Breast epithelium (tissue), 3 donors: ENCODE results near the gene FER.

Experiments
- POLR2A ChIP-seq: fragments of 450-650 bp; IDR thresholded peaks from one replicate; pipeline ENCODE4 v1.6.1; 2016; ENCODE audit warnings: antibody characterized with exemption, mild to moderate bottlenecking, moderate library complexity
- POLR2AphosphoS5 ChIP-seq, 3 donors: sonication (generic); formaldehyde crosslinking; IDR thresholded peaks; one replicate each; pipeline ENCODE4 v1.6.1; 2017; ENCODE audit warnings: antibody characterized with exemption in 3 of 3
- TF ChIP-seq, protein P1 (sequence below), 3 donors: fragments of 450-650 bp; IDR thresholded peaks; one replicate each; pipeline ENCODE4 v1.5.1; 2016 to 2017; ENCODE audit warnings: antibody characterized with exemption in 3 of 3, mild to moderate bottlenecking in 3 of 3, moderate library complexity in 3 of 3

DNA sequence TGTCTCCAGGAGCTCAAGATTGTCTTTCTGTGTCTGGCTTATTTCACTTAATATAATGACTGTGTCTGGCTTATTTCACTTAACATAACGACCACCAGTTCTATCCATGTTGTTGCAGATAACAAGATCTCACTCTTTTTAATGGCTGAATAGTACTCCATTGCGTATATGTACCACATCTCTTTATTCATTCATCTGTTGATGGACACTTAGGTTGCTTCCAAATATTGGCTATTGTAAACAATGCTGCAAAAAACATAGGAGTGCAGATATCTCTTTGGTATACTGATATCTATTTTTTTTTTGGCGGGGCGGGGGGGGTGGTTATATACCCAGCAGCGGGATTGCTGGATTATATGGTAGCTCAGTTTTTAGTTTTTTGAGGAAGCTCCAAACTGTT lies 45.5 kb downstream of the FER start:
- TF ChIP-seq, protein P1, sequence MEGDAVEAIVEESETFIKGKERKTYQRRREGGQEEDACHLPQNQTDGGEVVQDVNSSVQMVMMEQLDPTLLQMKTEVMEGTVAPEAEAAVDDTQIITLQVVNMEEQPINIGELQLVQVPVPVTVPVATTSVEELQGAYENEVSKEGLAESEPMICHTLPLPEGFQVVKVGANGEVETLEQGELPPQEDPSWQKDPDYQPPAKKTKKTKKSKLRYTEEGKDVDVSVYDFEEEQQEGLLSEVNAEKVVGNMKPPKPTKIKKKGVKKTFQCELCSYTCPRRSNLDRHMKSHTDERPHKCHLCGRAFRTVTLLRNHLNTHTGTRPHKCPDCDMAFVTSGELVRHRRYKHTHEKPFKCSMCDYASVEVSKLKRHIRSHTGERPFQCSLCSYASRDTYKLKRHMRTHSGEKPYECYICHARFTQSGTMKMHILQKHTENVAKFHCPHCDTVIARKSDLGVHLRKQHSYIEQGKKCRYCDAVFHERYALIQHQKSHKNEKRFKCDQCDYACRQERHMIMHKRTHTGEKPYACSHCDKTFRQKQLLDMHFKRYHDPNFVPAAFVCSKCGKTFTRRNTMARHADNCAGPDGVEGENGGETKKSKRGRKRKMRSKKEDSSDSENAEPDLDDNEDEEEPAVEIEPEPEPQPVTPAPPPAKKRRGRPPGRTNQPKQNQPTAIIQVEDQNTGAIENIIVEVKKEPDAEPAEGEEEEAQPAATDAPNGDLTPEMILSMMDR (IDR thresholded peaks at IDR 0.05): no peak
- TF ChIP-seq POLR2A (no peak), POLR2AphosphoS5 (IDR thresholded peaks at IDR 0.05) (no peak)
